ENCODE measurements around the gene RRAS2.

The RRAS2 gene

DNA sequence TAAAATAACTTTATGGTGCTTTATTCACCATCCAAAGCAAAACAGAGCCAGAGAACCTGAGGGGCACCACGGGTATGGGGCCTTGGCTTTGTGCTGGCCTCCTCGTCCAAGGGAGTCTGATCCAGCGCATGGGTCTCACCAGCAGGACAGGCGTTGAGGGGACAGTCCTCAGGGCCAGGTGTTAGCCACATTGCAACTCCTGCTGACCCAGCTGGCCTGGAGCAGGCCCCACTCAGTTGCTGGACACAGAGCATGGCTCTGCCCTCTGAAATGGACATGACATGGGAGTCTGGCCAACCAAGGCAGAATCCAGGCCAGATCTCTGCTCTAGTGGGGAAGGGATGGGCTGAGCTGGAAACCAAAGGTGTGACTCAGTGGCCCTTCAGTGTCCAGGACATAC, 116.2 kb downstream of the RRAS2 start:
- Mint-ChIP-seq H3K4me1 (peaks cover 5% of the 10 kb centered on the region), H3K27me3 (peaks cover 26% of the 10 kb centered on the region), H3K4me3 (no peak overlapping the region), H3K36me3 (no peaks in the 10 kb centered on the region), H3K27ac (no peak overlapping the region), H3K9me3 (no peaks in the 10 kb centered on the region)
- CTCF ChIA-PET = no interaction called here
- no peak for DNase-seq

DNA sequence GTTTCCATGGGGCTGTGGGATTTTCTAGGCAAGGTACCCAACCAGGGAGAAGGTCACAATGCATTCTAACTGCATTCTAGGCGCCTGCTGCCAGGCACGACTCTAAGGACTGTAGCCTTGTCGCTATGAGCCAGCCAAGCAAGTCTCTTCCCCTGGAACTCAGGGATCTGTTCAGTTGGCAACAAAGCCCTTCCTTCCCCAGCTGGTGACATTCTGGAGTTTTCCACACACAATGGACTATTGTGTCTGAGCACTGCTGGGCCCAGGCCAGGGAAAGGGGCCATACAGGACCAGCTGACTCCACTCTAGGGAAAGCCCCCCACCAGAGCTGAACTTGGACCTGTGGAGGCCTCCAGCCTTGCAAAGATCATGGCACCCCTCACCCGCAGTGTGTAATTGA, 116.8 kb downstream of the RRAS2 start:
- CTCF ChIA-PET = interaction anchor here (1.0 to 2.7 kb wide), 2 partner anchors 8 to 94 kb away, joined by 3 to 10 read pairs; no protein-coding TSS in a partner anchor
- H3K4me1 Mint-ChIP-seq = no peaks in the 10 kb centered on the region

DNA sequence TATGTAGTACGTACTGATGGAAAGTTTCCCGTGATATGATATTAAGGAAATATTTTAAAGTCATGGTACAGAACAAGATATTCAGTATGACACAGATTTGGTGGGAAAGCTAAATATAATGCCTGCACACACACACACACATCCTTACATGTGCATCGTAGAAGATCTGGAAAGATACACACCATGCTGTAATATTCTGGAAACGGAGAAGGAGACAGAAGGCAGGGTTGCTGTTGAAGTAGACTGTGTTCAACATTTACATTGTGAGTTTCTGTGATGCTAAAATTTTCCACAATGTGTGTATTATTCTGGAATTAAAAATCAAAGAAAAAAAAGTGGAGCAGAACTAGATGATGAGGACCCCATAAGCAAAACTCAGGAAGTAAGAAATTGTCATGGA, 118.0 kb downstream of the RRAS2 start:
- no peaks in the 10 kb centered on the region for H3K9me3 Mint-ChIP-seq
- no peaks in the 10 kb centered on the region for H3K4me1 Mint-ChIP-seq
- no peak overlapping the region for H3K27ac Mint-ChIP-seq
- H3K4me3 Mint-ChIP-seq = no peak overlapping the region
- H3K36me3 Mint-ChIP-seq = no peaks in the 10 kb centered on the region
- peaks cover 37% of the 10 kb centered on the region for H3K27me3 Mint-ChIP-seq
- DNase-seq = no peak
- CTCF ChIA-PET = interaction anchor here (1.2 to 2.7 kb wide), 4 partner anchors 10 to 468 kb away, joined by 4 to 10 read pairs (median 5); no protein-coding TSS in a partner anchor

More for the DNA sequence above, 116.8 kb downstream of the RRAS2 start:
- DNase-seq = no peak
- no peaks in the 10 kb centered on the region for H3K36me3 Mint-ChIP-seq
- no peak overlapping the region for H3K27ac Mint-ChIP-seq
- peaks cover 28% of the 10 kb centered on the region for H3K27me3 Mint-ChIP-seq
- no peak overlapping the region for H3K4me3 Mint-ChIP-seq
- H3K9me3 Mint-ChIP-seq = no peaks in the 10 kb centered on the region

DNA sequence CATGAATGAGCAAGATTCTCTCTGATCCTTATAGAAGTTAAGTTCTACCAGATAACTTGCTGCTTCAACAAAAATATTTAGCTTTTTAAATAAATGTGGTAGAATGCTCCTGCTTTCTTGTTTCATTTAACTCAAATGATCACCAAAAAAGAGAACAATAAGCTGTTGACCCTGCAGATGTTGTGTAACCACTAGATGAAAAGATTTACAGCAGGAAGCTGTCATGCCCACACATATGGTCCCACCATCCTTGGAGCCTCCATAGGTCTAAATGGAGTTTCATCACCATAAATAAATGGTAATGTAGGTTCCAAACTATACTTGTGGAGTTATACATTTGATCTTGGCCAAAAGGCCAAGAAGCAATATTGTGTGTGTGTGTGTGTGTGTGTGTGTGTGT, 118.8 kb downstream of the RRAS2 start:
- no peak overlapping the region for H3K27ac Mint-ChIP-seq
- H3K36me3 Mint-ChIP-seq = no peaks in the 10 kb centered on the region

DNA sequence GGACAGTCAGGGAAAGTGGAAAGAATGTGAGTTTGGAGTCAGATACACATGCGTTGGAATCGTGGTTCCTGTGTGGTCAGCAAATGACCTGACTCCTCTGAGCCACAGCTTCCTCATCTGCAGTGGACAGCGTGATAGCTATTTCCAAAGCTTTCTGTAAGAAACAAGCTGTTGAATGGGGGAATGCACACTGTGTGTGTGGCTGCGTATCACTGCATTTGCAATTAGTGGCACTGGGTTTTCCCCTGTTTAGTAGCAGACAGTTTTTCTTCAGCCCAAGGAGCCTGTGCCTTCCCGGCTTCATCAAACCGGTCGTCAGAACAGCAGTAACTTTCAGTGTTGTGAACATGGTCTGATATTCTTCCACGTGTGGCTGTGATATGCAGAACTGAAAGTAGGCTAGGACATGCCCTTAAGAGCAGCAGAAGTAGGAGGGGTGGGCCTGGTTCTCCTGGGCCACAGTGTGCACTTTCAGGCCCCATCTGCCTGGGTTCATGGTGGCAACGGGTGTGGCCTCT, 121.5 kb downstream of the RRAS2 start:
- peaks cover 40% of the 10 kb centered on the region for H3K27me3 Mint-ChIP-seq
- H3K4me1 Mint-ChIP-seq = no peaks in the 10 kb centered on the region
- H3K9me3 Mint-ChIP-seq = no peaks in the 10 kb centered on the region
- H3K36me3 Mint-ChIP-seq = no peaks in the 10 kb centered on the region
- no peak overlapping the region for H3K27ac Mint-ChIP-seq
- no peak for DNase-seq
- no peak overlapping the region for H3K4me3 Mint-ChIP-seq
- CTCF ChIA-PET = interaction anchor here (0.6 to 1.1 kb wide), 2 partner anchors 13 to 647 kb away, joined by 3 to 5 read pairs; no protein-coding TSS in a partner anchor

More for the DNA sequence above, 118.8 kb downstream of the RRAS2 start:
- DNase-seq = no peak
- H3K9me3 Mint-ChIP-seq = no peaks in the 10 kb centered on the region
- H3K4me1 Mint-ChIP-seq = no peaks in the 10 kb centered on the region
- CTCF ChIA-PET = interaction anchor here (1.2 to 2.7 kb wide), 4 partner anchors 10 to 467 kb away, joined by 4 to 10 read pairs (median 5); no protein-coding TSS in a partner anchor
- H3K27me3 Mint-ChIP-seq = peaks cover 44% of the 10 kb centered on the region
- no peak overlapping the region for H3K4me3 Mint-ChIP-seq

DNA sequence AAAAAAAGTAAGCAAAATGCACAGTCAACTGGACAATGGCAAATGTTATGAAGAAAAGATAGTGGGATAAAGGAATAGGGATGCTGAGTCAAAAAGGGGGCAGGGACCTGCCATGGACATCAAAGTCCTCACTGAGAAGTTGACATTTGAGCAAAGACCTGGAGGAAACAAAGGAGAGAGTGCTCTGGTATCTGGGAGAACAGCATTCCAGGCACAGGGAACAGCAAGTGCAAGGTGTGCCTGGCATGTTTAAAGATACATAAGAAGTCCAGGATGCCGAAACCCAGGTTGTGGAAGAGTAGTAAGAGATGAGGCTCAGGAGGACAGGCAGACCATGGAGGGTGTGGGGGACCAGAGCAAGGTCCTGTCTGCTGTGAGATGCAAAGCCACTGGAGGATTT, 123.3 kb downstream of the RRAS2 start:
- peaks cover 36% of the 10 kb centered on the region for H3K27me3 Mint-ChIP-seq
- CTCF ChIA-PET = no interaction called here
- no peaks in the 10 kb centered on the region for H3K4me1 Mint-ChIP-seq
- no peaks in the 10 kb centered on the region for H3K36me3 Mint-ChIP-seq
- H3K27ac Mint-ChIP-seq = no peak overlapping the region
- no peaks in the 10 kb centered on the region for H3K9me3 Mint-ChIP-seq
- H3K4me3 Mint-ChIP-seq = no peak overlapping the region
- no peak for DNase-seq

DNA sequence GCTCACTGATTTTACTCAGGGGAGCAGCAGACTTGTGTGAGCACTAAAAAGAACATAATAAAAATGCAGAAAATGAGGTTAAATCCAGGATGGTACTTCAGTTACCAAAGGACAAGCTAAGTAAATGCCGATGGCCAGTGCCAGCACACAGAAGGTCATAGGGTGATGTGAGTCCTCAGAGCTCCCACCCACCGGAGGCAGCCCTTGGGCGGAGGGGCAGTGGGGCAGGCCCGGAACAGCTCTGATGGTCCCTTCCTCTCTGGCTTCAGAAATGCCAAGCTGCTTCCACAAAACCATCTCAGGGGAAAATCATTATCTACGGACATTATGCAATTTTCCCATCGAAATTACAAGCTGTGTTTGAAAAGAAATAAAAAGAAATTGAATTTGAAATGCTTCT, 124.5 kb downstream of the RRAS2 start:
- no peaks in the 10 kb centered on the region for H3K36me3 Mint-ChIP-seq
- DNase-seq = no peak
- H3K27me3 Mint-ChIP-seq = peaks cover 40% of the 10 kb centered on the region
- no peak overlapping the region for H3K27ac Mint-ChIP-seq
- H3K4me3 Mint-ChIP-seq = no peak overlapping the region
- no peaks in the 10 kb centered on the region for H3K9me3 Mint-ChIP-seq
- H3K4me1 Mint-ChIP-seq = no peaks in the 10 kb centered on the region
- CTCF ChIA-PET = interaction anchor here (0.6 kb wide), 1 partner anchor 15 kb away, joined by 3 read pairs; no protein-coding TSS in a partner anchor

DNA sequence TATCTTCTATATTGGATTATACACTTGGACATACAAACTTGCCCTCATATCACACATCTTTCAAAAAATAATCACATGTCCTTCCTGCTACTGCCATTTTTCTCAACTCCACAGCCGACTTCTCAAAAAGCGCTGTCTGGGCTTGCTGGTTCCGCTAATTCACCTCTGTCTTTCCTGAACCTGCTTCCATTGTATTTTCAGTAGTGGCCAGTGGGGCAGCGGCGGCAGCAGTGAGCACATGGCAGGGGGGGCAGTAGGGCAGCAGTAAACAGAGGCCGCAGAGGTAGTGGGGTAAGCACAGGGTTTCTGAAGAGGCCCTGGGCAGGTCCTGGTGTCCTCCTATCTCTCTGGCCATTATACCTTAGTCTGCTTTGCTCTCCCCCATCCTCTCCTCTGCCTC, 126.3 kb downstream of the RRAS2 start:
- no peaks in the 10 kb centered on the region for H3K9me3 Mint-ChIP-seq
- peaks cover 41% of the 10 kb centered on the region for H3K27me3 Mint-ChIP-seq
- H3K36me3 Mint-ChIP-seq = no peaks in the 10 kb centered on the region
- DNase-seq = no peak
- CTCF ChIA-PET = no interaction called here
- H3K4me1 Mint-ChIP-seq = no peaks in the 10 kb centered on the region
- no peak overlapping the region for H3K4me3 Mint-ChIP-seq
- no peak overlapping the region for H3K27ac Mint-ChIP-seq

DNA sequence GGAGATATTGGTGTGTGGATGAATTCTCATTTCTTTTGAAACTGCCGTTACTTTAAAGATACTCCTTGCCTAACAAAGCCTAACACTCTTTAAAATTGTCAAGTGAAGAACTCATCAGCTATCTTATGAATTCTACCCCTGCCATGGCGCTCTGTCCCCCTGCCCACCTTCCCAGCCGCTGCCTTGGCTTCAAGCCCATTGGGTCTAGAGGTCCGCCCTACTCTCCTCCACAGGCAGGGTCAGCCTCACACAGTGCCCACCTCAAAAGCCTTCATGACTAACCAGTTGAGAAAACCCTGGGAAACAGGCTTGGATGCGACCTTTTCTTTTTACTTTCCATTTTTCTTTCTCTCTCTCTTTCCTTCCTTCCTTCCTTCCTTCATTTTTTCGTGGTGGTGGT, 128.6 kb downstream of the RRAS2 start:
- Mint-ChIP-seq H3K36me3 (no peaks in the 10 kb centered on the region), H3K27me3 (peaks cover 24% of the 10 kb centered on the region), H3K4me1 (no peaks in the 10 kb centered on the region), H3K4me3 (no peak overlapping the region), H3K9me3 (no peaks in the 10 kb centered on the region), H3K27ac (no peak overlapping the region)
- CTCF ChIA-PET = no interaction called here
- DNase-seq = no peak

DNA sequence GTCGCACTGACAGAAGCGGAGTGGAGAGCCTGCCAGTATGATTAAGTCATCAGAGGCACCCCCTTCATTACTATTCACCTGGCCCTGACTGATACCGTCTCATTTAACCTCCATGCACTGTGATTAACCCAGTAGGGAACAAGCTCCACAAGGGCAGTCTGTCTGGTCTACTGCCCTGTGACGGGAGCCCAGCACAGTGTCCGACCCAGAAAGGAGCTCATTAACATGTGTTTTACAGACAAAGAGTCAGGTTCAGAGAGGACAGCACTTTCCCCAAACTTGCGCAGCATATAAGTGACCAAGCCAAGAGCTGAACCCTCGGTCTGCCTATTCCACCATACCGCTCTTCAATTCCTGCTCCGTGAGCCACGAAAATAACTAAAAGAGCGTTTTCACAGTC, 129.5 kb downstream of the RRAS2 start:
- Mint-ChIP-seq H3K4me3 (no peak overlapping the region), H3K9me3 (no peaks in the 10 kb centered on the region), H3K27ac (no peak overlapping the region), H3K27me3 (peaks cover 20% of the 10 kb centered on the region), H3K36me3 (no peaks in the 10 kb centered on the region), H3K4me1 (peaks cover 3% of the 10 kb centered on the region)
- CTCF ChIA-PET = no interaction called here
- DNase-seq = no peak

DNA sequence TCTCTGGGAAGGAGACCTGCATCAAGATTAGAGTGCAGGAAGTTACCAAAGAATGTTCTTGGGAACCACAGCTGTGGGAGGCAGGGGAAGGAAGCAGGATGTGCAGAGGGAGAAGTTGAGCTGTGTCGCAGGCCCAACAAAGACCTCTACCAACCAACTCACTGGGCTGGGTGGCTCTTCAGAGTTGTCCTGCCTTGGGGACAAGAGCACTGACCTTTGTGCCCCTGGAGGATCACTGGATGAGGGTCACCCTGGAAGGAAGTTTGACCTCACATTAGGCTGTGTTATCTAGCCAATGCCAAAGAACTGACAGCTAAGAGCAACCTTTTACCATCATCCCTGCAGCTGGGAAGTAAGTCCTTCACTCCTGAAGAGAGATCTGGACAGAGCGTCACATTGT, 130.6 kb downstream of the RRAS2 start:
- H3K9me3 Mint-ChIP-seq = no peaks in the 10 kb centered on the region
- CTCF ChIA-PET = no interaction called here

More for the DNA sequence above, 130.6 kb downstream of the RRAS2 start:
- Mint-ChIP-seq H3K36me3 (no peaks in the 10 kb centered on the region), H3K27ac (no peak overlapping the region), H3K27me3 (peaks cover 28% of the 10 kb centered on the region), H3K4me3 (no peak overlapping the region), H3K4me1 (peaks cover 6% of the 10 kb centered on the region)
- no peak for DNase-seq

All from activated naive CD4-positive, alpha-beta T cell treated with anti-CD3 and anti-CD28 coated beads, Interleukin-2, amount 10 ng/mL, durations not matched to agents 7 days and 5 days (primary cell).